ENCODE measurements around the gene MUC5B.

- TF ChIP-seq CTCF (IDR thresholded peaks at IDR 0.05) (no peak), EZH2 (IDR thresholded peaks at IDR 0.05) (no peak), EZH2phosphoT487 (IDR thresholded peaks at IDR 0.05) (no peak)
Measured at GRCh38 chr11:1251236-1251770, 28.4 kb downstream of the MUC5B start.

All from neural progenitor cell (in vitro differentiated cells).